GM03348 (cell line): ENCODE measurements around the gene SPTBN5.

Experiments used
- DNase-seq: peaks from one replicate; pipeline ENCODE4 v3.0.0; 2012; ENCODE audit warnings: low spot score

Gene SPTBN5

GRCh38 chr15:41865490-41866055 is 28.3 kb downstream of the SPTBN5 start:
- DNase-seq = no peak

DNA sequence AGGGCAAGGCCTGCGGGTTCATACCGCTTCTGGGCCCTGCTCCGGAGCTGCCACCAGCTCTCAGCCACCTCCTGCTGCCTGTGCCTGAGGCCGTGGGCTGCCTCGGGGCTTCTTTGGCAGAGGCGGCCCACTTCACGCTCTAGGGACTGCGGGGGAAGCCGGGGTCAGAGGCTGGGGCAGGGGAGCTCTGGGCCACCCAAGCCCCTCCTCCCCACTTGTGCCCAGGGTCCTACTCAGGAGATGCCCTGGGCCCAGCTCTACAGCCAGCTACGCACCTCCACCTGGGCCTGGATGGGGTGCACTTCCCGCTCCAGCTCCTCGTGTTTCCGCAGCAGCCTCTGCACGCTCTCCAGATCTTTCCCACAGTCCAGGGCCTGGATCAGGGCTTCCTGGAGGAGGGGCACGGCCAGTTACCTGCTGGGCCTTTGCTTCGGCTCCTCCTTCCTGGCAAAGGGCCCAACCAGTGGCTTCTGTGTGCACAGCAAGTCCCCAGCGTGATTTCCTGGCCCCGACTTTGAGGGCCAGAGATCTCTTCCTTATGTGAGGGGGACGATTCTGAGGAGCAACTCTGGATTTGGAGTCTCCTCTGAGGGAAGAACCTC is 31.2 kb downstream of the SPTBN5 start:
- DNase-seq = no peak

DNA sequence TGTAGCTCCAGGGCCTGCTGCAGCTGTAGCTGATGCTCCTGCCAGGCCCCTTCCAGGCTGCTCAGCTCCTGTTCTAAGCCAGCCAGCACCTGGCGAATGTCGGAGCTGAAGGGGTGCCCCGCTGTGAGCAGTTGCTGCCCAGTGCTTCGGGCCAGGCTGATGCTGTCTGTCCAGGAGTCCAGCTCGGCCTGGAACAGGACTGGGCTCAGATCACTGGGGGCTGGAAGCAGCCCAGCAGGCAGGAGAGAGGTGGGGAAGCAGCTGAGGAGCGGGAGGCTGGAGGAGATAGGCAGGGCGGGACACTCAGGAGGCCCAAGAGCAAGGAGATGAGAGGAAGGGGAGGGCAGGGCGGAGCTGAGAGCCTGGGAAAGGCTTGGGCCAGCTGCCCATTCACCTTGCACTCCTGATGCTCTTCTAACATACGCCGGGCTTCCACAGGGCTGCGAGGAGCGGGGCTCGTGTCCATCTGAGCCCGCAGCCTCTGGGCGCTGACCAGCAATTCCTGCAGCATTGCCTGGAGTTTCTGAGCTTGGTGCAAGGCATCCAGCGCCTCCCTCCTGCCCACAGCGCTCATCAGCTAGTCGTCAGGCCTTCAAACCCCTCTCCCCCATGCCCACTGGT is 32.0 kb downstream of the SPTBN5 start:
- no peak for DNase-seq

GRCh38 chr15:41860049-41860828 is 33.6 kb downstream of the SPTBN5 start:
- DNase-seq = no peak

DNA sequence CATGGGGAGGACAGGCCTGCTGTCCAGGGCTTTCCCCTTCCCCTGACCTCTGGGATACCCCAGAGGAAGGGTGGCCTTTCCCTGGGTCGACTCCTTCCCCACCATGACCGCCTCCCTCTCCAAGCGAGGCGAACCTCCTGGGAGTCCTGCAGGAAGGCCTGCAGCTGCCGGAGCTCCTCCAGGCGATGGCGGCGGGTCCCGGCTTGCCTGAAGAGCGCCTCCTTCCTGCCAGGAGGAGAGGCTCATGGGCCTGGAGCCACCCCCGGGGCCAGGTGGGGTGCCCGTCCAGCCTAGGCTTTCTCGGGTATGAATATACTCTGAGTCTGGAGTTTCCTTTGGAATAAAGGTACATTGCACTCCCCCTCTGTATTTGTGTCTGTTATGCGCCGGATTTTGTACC is 35.1 kb downstream of the SPTBN5 start:
- DNase-seq = no peak

- DNase-seq = no peak
These were observed 36.5 kb downstream of the SPTBN5 start for GRCh38 chr15:41857316-41857715.

DNA sequence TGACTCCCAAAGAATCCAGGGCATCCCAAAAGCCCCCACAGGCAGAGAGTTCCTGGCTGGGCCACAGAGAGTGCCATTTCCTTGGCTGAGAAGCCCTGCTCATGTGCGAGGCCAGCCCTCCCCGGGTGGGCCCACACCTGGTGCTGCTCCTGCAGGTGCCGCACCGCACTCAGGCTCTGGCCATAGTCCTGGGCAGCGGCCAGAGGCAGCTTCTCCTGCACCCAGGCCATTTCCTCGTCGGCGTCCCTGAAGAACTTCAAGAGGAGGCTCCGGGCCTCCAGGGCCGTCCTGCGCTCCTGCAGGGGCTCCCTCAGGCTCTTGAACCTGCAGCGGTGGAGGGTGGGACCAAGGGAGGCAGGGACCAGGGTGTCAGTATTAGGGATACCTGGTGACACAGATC is 37.1 kb downstream of the SPTBN5 start:
- no peak for DNase-seq

DNA sequence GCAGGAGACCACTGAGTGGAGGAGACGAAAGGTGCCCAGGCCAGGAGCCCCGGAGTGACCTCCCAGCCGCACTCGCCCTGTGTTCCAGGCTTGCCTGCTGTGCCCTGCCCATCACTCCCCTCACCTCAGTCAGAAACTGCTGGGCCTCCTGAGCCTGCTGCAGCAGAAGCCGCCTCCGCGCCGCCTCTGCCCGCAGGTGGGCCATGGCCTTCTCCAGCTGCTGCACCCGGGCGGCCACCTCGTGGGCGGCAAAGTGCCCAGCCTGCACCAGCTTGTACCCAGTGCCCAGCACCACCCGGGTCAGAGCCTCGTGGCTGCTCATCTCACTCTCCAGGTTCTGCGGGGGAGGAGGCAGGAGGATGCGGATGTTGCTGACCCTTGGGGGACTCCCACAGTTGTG is 37.6 kb downstream of the SPTBN5 start:
- DNase-seq = no peak

DNA sequence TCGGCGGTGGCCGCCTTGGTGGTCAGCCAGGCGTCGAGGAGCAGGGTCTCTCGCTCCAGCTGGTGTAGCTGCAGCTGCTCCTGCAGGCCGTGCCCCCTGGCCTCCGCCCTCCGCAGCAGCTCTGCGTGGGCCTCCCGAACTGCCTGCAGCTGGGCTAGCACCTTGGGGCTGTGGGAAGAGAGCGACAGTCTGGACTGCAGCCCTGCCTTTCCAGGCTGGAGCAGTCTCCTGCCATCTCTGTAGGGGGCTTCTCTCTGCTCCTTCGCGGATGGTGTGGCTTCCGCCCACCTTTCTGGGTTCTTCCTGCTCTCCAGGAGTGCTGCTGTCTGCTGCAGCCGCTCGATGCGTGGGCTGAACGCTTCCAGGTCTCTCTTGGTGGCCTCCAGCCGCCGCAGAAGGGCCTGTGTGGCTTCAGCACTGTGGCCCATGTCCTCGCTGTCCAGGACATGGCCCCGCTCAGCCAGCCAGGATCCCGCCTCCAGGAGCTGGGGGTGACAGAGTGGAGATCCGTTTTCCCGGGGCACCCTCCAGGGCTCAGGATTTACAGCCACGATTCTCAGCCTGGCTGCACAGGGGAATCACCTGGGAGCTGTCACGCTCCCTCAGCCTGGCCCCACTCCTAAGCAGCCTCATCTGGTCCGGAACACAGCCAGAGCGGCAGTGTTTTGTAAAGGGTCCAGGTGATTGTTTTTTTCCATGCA is 38.4 kb downstream of the SPTBN5 start:
- DNase-seq = no peak

GRCh38 chr15:41854443-41854842 is 39.4 kb downstream of the SPTBN5 start:
- DNase-seq = no peak

- no peak for DNase-seq
These were observed 40.0 kb downstream of the SPTBN5 start for GRCh38 chr15:41853831-41854230.

DNA sequence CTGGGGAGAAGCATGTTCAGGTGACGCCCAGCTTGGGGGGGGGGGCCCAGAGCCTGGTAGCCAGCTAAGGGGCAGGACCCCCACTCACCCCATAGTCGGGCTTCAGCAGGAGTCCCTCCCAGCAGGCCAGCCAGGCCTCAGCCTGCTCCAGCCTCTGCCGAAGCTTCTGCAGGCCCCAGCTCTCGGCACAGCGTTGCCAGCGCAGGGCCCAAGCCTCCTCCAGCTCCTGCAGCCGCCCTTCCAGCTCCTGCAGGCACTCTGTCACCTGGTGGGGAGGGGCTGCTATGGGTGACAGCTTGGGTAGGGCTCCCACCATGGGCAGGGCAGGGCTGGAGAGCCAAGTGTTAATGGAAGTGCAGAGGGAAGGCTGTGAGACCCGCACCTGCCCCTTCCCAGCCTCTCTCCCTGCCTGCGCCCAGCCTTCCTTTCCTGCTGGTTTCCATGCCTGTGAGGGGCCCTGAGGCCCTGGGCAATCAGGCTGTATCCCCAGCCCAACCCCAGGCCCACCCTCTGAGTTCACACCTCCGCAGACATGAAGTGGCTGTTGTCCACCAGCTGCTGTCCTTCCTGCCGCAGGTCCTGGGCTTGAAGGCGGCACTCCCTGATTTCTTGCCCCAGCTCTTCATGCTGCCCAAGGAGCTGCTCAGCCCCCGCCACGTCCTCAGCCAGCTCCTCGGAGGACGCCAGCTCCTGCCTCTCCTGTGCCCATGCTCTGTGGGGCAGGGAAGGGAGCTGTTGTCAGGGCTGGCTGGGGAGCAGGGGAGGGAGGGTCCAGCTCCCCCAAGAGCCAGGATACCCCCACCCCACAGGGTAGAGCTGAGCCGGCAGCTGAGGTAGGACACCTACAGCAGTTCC is 40.9 kb downstream of the SPTBN5 start:
- no peak for DNase-seq

GRCh38 chr15:41851755-41852370 is 42.0 kb downstream of the SPTBN5 start:
- no peak for DNase-seq

DNA sequence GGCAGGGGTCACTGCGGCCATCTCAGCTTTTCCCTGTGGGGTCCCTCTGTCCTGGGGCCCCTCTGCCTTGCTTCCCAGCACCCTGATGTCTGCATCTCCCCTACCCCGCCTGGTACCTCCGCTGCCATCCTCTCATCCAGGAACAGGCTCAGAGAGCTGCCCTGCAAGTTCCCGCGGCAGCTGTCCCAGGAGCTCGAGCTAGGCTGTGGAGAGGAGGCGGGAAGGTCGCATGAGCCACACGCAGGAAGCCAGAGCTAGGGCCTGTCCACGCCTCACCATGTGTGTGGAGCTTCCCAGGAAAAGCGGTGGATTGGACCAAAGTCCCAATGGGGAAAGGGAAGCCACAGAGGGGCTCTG is 42.7 kb downstream of the SPTBN5 start:
- no peak for DNase-seq

- DNase-seq = no peak
These were observed 43.2 kb downstream of the SPTBN5 start for GRCh38 chr15:41850482-41851166.

DNA sequence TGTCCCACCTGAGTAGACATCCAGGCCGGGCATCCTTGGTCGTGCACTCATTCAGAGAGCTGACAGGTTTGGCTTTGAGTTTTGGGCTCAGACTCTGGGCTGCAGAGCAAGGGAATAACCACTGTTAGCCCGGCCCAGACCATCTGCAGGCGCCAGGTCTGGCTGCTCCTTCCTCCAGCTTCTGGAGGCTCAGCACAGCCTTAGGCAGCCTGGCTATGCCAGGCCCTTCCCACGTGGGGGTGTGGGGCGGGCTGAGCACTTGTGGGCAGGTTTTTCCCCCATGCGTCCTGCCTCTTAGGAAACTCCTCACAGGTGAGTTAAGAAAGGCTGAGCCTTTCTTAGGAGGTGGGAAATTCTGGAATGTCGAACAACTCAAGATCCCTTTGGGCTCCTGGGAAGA is 44.0 kb downstream of the SPTBN5 start:
- no peak for DNase-seq

GRCh38 chr15:41849204-41849603 is 44.6 kb downstream of the SPTBN5 start:
- DNase-seq = no peak

DNA sequence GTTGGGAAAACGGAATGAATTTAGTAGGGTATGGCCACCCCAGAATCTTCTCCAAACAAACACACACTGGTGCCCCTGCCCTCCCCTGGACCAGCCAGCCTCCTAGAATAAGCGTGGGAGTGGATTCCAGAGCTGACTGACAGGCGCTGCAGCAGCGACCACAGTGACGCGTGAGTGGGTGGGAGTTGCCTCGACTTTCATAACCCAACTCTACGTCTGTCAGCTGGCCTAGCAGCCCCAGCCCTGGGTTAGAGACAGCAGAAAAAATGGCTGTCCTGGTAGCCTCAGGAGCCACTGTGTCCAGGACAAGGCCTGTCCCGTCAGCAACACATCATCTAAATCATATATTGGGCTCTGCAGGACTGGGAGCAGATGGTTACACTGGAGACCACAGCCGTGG is 45.2 kb downstream of the SPTBN5 start:
- no peak for DNase-seq

DNA sequence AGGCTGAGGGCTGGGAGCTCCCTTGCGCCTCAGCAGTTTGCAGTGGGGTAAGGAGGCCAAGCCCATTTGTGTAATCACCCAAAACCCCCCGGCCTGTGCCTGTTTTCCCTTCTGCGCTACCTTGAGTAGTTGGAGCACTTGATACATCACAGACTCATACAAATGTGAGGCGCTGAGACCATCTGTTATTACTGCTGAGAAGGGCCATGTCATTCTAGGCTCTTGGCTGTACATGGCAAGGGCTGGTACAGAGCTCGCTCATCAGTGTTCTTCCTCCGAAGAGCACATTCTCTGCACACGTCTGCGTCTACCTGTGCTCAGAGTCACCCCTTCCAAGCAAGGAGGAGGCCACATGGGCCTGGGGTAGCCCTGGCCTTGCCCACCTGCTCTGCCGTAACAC is 45.9 kb downstream of the SPTBN5 start:
- DNase-seq = no peak

- no peak for DNase-seq
These were observed 46.6 kb downstream of the SPTBN5 start for GRCh38 chr15:41847206-41847605.

DNA sequence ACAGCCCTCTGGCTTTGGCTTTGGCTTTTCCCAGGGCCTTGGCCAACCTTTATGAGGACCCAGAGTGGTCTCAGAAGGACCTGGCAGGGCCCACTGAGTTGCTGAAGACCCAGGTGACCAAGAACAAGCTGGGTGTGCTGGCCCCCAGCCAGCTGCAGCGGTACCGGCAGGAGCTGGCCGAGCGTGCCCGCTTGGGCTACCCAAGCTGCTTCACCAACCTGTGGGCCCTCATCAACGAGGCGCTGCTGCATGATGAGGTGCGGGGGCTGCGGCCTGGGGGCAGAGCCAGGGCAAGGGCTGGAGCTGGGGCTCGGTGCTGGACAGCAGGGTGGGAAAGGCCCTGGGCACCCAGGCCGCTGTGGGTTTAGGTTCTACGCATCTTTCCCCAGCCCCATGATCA is 49.0 kb downstream of the SPTBN5 start:
- no peak for DNase-seq
